GM20431 (cell line): Measurements from ENCODE around the gene AQP4.

Source experiments
- in situ Hi-C: fragments of 300-500 bp; cut with MseI, MboI; formaldehyde crosslinking; loops from one replicate; pipeline ENCODE4 v1.15.0; 2020; ENCODE audit warnings: low sequenced_read_pairs; ENCODE audit not compliant: unreplicated experiment

AQP4 gene

DNA sequence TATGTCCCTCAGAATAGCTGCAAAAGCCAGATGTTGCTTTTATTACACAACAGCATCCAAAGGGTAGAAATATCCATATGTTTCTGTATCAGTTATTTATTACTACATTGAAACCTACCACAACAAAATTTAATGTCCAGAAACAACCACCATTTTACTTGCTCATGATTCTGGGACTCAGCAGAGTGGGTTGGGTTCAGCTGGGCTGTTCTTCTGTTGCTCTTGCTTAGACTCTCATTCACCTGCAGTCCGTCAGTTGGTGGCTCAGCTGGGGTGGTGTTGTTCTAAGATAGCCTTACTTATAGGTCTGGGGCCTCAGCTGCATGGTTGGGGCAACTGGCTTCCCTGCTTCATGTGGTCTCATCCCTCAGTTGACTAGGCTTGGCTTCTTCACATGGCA, 21.7 kb downstream of the AQP4 start:
- in situ Hi-C loops = no loop called here

DNA sequence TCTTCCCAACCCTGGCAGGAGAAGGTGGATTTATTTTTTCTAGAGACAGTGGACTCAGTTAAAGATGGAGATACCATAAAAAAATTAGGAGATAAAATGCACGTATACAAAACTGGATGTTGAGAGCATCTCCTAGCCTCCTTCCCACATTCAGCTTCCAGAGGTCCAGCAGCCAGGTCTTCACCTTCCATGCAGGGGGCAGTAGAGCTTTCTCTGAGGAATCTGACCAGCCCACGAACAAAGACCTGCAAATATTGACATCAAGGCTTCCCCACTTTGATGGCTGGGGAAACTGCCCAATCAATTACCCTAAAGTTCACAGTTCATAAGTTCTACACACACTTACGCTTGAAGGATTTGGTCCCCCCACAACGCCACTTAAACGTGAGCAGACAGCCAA, 24.5 kb downstream of the AQP4 start:
- in situ Hi-C loops = no loop called here

DNA sequence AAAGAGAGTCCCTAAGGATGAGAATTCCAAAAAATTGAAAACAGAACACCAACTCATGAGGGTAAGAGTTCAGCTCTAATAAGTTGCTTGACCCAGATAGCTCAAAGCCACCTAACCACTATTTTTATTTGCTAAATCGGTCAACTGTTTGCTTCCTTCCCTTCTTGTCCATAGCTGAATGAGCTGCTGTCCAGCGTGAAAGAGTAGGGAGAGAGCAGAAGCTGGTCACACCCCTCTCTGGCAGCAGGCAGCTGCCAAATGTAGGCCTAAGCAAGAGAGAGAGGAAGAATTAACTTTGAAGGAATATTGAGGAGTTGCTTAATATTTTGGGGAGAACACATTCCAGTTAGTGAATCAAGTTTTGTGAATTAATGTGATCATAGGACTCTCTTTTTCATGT, 25.9 kb downstream of the AQP4 start:
- in situ Hi-C loops = no loop called here

DNA sequence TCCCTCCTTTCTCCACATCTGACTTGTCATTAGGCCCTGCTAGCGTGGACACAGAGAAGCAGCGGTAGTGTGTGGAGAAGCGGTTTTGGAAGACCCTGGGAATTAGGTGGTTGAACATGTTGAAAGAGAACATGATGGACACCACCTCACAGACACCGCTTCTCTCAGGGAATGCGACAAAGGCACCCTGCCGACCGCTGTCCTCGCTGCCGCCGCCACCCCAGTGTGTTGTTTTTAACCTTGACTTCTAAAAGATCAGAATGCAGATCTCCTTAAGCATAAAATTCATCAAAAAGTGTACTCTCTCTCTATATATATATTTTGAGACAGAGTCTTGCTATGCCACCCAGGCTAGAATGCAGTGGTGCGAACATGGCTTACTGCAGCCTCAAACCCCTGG, 33.2 kb downstream of the AQP4 start:
- in situ Hi-C loops = no loop called here

DNA sequence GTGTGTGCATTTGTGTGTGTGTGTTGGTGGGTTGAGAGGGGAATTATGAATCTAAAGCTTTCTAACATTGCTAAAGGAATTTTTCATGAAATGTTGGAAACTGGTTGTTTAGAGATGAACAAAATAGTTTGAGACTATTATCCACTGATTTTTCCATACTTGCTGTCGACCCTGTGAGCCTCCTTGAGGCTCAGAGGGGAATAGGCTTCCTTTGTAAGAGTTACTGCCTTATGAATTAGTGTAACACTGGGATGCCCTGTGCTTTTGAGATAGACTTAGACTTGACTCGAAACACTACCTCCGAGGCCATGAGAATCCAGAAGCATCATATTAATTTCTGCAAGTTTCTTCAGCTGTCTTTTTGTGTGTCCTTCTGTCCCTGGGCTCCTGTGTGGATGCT, 37.9 kb downstream of the AQP4 start:
- in situ Hi-C loops = no loop called here

DNA sequence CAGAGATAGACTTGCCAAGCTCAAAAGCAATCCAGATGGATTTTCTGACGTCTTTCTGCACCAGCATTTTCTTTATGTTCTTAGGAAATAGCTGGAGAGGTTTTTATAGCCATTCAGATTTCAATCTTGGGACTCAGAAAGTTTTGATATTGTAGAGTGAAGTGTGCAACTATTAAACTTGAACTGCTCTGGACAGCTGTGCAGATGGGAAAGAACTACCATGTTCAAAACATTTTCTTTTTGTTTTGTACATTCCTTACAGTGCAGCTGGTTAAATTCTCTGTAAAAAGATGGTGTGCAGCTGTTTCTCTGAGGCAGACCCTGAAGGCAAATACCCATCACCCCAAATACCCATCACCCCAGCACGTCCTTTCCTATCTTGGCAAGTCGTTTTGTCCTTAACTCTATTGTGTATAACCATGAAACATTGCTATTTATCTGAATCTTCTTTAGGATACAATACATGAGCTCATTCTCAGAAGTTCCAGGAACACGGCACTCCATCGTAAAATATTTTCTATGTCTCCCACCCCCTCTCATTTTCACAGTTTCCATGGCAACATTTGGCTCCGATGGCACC, 38.8 kb downstream of the AQP4 start:
- in situ Hi-C loops = no loop called here

DNA sequence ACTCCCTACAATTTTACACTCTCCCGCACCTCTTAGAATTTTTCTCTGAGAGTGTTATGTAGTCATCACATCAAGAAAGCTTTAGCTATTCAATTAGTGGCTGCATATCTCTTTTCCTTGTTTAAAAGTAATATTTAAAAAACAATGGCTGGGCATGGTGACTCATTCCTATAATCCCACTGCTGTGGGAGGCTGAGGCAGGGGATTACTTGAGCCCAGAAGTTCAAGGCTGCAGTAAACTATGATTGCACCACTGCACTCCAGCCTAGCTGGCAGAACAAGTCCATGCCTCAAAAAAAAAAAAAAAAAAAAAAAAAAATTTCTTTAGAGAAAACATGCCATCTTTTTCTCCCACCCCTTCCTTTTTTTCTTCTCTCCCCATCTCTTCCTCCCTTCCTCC, 44.3 kb downstream of the AQP4 start:
- in situ Hi-C loops = no loop called here

DNA sequence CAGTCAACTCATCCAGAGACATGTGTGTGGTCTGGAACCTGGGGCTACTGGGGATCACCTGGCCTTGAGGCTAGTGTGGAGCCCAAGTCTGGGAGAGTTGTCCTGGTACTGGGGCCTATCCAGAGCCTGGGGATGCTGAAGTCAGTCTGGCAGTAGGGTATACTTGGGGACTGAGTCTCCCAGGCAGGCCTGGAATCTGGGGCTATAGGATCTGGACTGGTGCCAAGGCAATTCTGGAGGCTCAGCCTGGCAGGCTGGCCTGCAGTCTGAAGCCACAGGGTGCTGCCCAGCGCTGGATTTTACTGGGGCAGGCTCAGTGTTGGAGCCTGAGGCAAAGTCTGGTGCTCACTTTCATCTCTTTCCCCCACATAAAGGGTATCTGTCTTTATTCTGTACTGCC, 46.5 kb downstream of the AQP4 start:
- in situ Hi-C loops = no loop called here

DNA sequence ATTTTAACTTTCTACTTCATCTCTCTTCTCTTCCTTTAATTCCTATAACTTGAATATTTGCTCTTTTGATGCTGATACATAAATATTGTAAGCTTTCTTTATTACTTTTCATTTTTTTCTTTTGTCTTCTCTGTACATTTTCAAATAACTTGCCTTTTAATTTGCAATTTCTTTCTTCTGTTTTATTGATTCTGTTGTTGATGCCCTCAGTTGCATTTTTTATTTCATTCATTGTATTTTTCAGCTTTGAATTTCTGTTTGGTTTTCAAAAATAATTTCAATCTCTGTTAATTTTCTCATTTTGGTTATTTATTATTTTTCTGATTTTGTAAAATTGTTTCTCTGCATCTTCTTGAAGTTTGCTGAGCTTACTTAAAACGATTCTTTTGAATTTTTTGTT, 47.0 kb downstream of the AQP4 start:
- in situ Hi-C loops = no loop called here

DNA sequence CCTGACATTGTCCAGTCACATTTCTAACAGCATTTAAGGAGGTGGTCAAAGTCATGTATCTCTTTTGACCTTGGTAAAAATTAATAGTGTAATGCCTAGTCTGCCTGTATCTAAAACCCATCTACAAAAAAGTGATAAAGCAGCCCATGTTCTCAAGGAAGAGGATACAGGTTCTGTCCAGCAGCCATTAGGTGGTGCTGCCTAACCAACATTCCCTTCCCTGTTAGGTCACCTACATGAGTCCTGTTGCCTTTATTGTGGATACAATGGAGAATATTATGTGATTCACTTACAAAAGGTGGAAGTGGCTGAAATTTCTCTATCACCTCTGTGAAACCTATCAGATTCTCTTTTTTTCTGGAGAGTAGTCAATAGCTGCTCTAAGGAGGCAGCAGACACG, 52.5 kb downstream of the AQP4 start:
- in situ Hi-C loops = no loop called here

DNA sequence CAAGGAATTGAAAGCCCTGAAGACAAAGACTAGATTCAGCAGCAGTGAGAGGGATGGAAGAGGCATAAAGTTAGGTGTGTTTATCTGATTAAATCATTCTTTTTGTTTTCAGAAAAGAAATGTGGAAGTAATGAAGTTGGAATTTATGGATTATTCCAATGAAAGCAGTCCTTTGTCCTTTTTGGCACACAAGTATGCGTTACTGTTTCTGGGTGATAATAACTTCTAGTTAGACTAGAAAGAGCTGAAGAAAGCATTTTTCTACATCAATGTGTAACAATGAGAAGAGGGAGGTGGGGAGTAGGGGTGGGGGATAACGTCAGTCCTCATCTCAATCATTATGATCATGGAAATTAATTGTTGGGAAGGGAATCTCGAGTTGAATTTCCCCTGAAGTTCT, 53.0 kb downstream of the AQP4 start:
- in situ Hi-C loops = no loop called here

DNA sequence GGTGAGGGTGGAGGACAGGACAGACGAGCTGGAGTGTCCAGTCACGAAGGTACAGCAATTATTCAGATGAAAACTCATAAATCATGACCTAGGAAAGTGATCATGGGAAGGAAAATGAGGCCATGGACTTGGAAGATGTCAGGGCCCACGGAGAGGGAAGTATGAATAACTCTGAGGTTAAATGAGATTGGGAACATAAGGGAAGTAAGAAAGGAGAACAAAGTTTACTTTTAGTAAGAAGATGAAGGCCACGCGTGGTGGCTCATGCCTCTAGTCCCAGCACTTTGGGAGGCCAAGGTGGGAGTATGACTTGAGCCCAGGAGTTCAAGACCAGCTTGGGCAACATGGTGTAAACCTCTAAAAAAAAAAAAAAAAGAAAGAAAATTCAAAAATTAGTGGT, 56.2 kb downstream of the AQP4 start:
- in situ Hi-C loops = no loop called here

DNA sequence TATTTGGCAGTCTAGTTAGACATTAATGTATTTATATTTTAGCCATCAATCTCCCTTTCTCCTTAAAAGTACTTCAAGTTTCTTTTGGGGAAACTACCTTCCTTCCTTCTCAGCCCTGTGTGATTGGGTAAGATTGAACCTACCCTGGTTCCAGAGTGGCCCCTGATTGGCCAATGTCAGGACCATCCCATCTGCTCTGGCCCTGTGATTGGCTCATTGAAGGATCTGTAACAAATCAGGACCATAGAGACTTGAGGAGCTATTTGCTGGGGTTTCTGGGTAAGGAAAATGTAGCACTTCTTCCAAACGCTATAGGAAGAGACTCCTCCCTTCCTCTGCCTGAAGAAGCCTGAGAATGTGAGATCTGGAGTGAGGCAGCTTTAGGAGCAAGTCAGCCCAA, 59.3 kb downstream of the AQP4 start:
- in situ Hi-C loops = no loop called here

DNA sequence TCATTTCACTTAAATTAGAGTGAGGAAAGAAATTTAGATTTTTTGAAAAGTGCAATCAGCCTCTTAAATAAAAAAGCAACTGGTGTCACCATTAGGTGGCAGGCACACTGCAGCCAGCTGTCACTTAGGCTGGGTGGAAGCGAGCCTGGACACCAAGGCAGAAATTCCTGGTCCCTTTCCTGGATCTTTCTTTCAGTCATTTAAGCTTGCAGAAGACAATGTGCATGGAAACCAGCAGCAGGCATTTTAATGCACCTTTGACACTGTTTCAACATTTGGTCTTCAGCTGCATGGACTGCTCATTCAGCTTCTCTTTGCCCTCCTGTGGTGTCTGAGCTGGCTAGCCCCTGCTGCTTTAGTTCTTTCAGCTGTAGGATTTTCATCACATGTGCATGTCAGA, 61.0 kb downstream of the AQP4 start:
- in situ Hi-C loops = no loop called here

DNA sequence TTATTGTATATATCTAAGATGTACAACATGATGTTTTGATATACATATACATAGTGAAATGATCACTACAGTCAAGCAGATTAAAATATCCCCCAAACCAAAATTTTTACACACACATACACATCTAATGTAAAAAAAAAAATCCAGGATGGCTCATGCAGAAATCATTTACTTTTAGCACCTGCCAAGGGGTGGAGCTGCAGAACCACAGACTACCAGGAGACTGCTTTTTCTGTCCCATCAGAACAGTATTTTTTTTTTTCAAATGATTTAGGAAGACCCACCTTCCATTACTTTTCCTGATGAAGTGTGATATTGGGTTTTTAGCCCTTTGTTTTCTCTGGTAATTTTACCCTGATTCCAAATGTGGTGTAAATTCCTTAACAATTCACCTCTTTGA, 61.9 kb downstream of the AQP4 start:
- in situ Hi-C loops = no loop called here

DNA sequence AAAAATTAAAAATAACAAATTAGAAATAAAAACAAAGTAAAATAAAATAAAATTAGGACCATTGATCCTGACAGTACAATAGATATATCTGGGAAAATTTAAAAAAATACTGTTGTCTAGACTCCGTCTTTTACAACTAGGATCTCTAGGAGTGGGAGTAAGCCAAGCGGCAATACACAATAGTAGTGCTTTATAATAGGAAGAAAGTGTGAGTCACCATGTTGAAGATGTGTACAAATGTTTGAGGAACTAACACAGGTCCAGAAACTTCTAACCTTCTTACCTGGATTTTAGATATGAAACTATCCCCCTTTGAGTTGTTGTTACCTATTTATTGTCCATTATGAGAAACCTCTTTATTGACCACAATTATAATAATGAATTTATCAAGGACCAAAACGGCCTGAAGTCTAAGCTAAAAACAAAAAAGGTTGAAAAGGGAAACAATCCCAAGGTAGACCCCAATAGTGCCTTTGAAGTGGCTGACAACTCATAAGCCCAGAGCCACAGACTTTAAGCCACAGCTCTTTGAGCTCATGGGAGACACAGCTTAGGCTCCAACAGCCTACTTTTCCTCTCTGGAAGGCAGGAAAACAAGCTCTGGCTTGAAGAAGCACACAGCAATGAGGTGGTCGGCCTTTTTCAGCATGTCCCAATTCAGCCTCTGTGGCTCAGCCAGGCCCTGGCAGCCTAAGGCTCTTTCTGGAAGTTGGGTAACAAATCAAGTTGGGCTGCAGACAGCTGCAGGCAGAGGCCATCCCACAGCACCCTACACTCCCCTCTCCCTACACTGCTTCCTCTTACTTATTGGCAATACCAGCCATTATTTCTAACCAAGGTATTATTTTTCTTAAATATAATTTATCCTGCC, 62.9 kb downstream of the AQP4 start:
- in situ Hi-C loops = no loop called here
